GM19025 (cell line): ENCODE measurements around the gene RMP24.
"Not testable (repeated sequence)": the region's sequence is repeated elsewhere in the genome, so short reads cannot be mapped to it uniquely, and the experiment has no call there.

ENCODE experiments used
- ATAC-seq: cut with Tn5 transposase; IDR thresholded peaks from one replicate; pipeline ENCODE4 v1.9.1; 2021; ENCODE audit warnings: mild to moderate bottlenecking, low read depth, moderate library complexity; ENCODE audit not compliant: unreplicated experiment

RMP24 gene

DNA sequence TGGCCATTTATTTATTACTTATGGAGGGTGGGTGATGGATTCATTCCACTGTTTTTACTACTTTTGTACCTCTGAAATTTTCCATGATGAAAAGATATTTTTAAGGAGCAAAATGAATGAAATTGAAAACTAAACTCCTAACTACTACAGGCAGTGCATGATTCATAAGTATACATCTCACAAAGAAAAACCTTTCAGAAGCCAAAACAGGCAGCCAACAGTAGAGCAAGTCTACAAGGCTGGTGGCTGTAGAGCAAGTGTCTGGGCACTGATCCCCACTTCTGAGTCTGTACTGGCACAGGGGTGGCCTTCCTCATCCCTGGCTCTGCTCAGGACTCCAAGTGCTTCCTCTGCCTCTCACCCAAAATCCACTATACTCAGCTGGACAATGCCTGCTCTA is 8.2 kb upstream of the RMP24 start:
- ATAC-seq: no peak

DNA sequence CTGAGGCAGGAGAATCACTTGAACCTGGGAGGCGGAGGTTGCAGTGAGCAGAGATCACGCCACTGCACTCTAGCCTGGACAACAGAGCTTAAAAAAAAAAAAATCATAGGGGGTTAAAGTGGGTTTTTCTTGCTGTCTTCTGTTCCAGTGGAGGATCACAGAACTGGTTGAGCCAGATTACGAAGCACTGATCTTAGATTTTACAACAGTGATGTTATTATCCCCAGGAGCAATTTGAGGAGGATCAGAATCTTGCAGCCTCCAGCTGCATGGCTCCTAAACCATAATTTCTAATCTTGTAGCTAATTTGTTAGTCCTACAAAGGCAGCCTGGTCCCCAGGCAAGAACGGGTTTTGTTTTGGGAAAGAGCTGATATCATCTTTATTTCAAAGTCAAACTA is 4.6 kb upstream of the RMP24 start:
- not testable (repeated sequence) for ATAC-seq

DNA sequence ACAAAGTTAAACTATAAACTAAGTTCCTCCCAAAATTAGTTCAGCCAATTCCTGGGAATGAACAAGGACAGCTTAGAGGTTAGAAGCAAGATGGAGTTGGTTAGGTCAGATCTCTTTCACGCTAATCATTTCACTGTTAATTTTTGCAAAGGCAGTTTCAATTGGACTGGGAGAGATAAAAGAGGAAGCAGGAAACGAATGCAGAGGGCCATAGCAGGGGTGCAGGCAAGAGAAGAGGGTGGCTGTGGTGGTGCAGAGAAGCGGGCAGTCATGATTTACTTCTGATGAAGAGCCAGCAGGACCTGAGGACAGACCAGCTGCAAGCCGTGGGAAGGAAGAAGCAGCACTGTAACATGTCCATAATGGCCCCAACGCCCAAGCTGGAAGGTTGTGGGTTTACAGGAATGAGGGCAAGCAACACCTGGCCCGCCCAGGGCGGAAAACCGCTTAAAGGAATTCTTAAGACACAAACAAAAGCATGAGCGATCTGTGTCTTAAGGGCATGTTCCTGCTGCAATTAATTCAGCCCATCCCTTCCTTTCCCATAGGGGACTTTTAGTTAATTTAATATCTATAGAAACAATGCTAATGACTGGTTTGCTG is 4.1 kb upstream of the RMP24 start:
- no peak for ATAC-seq

DNA sequence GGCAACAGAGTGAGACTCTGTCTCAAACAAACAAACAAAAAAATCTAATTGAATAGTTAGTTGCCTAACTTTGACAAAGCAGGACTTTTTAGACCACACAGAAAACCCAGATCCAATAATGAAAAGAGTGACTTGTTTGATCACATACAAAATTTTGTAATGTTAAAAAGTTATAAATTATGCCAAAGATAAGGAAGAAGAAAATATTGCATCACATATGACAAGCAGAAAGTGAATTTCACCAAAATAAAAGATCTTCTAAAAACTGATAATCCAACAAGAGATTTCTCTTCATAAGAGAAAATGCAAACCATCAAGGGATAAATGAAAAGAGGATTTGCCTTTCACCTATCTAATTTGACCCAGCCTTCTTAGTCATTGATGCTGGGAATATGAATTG is 2.8 kb upstream of the RMP24 start:
- no peak for ATAC-seq

DNA sequence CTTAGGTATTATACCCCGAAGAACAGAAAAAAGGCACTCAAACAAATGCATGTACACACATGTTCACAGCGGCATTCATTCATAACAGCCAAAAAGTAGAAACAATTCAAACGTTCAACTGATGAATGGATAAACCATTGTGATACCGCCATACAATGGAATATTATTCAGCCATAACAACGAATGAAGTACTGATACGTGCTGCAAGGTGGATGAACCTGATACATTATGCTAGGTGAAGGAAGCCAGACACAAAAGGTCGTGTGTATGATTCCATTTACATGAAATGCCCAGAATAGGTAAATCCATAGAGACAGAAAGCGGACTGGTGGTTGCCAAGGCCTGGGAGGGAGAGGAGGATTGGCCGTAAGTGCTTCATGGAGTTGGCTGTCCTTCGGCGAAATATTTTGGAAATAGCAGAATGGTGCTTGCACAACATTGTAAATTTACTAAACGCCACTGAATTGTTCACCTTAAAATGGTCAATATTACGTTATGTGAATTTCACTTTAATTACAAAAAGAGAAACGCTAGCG is 750 bp upstream of the RMP24 start:
- peak; percentile 7 for ATAC-seq

DNA sequence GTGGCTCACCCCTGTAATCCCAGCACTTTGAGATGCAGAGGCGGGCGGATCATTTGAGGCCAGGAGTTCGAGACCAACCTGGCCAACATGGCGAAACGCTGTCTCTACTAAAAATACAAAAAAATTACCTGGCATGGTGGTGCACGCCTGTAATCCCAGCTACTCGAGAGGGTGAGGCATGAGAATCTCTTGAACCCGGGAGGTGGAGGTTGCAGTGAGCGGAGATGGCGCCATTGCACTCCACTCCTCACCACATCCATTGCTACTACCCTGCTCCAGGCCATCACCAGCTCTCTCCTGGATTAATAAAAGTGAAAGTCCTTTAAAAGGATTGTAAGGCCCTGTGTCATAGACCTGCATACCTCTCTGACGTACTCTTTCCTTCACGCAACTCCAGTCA is 1.2 kb downstream of the RMP24 start:
- ATAC-seq: no peak

DNA sequence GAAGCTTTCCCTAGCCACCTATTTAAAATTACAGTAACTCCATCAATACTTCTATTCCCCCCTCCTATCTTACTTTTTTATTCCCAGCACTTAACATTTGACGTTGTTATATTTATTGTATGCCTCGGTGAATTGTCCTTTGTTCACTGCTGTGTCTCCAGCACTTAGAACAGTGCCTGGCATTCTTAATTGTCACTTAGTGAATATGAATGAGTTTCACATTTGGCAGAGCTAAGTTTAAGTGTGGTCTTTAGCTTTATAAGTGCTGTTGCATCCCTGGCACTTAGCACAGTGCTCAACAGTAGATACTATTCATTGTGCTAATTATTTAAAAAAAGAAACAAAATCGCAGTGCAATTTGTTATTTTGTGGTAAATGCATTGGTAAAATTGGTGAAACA is 1.7 kb downstream of the RMP24 start:
- ATAC-seq: no peak

DNA sequence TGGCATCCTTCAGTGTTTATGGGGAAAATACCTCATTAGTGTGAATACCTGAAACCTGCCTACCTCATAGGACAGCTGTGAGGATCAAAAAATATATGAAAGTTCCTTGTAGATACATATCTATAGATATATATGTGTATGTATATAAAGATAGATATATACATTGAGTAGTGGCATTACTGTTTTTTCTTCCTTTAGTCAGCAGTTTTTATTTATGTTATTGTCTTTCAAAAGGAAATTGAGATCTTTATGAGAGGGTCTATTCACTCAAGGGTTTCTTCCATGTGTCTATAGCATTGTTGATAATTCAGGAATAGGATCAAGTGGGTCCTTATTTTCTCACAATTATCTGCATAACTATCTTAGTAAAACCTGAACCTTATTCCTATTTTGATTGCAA is 6.6 kb downstream of the RMP24 start:
- ATAC-seq: no peak

DNA sequence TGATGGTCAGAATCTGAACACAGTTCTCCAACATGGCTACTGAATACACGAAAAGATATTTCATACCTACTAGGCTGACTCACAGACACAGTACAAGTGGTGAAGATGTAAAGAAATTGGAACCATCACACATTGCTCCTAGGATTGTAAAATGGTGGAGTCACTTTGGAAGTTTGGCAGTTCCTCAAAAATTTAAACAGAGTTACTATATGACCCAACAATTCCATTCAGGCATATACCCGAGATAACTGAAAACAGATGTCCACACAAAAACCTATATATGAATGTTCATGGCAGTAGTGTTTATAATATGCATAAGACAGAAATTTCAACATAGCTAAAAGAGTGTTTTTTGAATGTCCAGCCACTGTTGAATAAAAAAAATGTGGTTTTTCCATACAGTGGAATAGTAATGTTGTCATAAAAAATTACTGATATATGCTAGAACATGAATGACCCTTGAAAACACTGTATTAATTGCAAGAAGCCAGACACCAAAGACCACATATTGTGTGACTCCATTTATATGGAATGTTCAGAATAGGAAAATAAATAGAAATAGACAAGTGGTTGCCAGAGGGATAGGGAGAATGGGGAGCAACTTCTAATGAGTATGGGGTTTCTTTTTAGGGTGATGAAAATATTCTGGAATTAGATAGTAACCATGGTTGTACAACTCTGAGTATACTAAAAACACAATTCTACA is 10.1 kb downstream of the RMP24 start:
- no peak for ATAC-seq

DNA sequence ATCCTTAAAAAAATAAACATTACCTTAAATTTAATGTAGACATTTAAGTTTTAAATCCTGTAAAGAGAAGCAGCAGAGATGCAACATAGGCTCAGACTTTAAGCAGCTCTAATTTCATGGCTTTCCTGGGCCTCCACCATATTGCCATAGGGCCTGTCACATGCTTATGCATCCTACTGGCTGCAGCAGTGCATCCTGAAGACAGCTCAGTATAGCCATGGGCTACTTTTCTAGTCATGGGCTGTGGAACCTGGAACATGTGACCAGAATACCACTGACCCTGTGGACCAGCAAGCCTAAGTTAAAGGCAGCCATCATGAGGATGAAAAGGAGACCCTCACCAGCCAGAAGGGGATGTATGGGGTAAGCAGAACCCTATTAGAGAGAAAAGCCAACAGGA is 10.7 kb downstream of the RMP24 start:
- no peak for ATAC-seq

DNA sequence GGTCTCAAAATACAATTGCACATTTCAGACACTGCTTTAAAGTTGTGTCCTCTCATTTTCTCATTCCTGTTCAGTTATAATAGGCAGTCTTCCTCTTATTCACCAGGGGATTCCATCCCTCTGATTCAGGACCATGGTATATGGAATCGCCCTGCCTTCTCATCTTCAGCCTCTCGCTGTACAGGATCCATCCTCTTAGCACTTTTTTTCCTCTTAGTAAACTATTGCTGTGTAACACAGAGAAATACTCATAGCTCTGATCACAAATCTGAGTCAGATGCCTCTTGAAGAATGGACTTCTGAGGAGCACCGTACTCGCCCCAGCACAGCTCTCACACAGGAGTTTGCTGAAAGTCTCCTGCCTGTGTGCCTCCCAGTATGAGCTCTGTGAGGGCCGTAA is 11.3 kb downstream of the RMP24 start:
- no peak for ATAC-seq

DNA sequence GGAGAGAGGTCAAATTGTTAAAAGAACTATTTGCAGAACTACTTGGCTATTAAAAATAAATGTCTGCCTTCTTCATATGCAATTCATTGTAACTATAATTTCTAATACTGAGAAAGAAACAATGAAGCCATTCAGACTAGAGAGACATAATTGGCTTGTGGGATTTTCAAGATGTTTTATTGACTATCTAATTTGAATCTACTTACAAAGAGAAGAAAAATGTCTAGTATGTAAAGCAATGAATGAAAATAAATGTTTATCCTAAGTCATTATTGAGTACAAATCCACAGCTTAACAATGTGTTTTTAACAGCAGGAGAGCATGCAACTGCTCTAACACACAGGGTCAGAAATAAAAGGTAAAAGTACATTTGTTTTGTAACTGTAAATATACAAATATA is 19.2 kb downstream of the RMP24 start:
- no peak for ATAC-seq

DNA sequence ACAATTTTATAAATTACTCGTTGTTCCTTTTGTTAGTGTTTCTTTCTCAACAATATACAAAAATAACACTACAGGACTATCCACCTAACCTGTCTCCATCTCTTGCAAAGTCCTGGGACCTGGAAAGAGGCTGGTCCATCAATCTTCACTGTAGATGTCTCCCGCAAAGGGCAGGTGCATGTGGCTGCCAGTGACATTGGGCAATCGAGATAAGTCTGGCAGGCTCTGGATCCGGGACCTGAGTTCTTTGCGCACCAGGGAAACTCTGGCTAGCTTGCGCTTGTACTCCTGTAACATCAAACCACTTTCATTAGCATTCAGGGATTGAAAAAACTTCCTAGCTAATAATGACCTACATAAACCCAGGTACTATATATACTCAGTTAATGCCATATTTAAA is 20.5 kb downstream of the RMP24 start:
- ATAC-seq: no peak

DNA sequence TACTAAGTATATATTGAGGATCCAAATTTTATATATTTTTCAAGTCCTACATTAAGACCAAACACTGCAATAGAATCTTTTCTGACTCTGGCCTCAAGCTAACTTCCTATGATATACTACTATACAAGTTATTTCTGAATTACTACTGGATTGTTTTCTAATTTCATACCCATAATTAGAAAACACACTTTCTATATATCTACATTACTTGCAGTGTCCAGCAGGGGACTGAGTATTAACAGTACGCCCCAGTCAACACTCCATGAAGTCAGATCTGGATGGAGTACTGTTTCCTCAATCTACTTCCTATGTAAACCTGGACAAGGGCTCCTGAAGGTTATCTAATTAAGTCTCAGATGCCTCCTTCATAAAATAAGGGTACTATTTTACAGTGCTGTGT is 26.5 kb downstream of the RMP24 start:
- no peak for ATAC-seq

DNA sequence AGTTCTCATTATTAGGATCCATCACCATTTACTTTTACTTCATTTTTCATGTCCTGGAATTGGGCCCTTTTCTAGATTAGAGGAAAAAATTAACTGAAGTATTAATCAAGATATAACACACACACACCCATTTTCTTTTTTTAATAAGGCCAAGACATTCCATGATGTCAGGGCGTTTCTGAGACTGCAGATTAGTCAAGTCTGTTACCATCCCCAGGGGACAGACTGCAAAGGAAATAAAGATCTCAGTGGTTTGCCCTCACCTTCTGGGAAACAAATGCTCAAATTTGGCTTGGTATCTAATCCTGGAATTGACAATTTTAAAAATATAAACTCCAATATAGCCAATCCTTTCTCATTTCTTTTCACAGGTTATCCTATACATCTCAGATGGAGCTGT is 27.4 kb downstream of the RMP24 start:
- no peak for ATAC-seq

DNA sequence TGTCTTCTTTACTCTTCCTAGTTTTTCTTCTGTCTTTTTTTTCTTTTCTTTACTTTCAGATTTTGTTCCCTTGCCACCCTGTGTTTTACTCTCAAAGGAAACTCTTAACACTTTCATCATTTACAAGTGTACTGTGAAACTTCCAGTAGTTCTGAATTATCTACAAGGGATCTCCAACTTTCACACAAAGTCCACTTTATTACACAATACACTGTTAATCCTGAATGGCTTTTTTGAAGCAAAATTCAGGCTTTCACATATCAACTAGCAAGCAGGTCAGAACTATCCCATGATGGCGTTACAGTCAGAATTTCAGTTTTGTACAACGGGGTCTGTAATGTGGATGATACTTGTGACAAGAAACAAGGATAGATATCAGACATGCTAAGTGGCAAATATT is 34.5 kb downstream of the RMP24 start:
- ATAC-seq: no peak

DNA sequence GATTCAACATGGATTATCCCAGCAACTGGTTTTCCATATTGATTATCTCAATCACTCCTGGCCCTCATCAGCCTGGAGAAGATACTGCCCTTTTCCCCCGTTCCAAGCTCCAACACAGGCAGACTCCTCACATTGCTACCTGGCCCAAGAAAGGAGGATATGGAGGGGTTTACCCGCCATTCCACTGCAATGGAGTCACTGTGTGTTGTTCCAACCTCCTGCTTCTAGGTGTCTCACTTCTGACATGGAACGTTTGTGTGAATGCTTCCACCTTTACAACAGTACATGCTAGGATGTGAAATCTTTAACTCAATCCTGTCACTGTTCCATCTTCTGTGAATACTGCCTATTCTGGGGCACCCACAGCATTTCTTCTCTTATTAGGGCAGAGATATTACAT is 36.7 kb downstream of the RMP24 start:
- ATAC-seq: no peak

DNA sequence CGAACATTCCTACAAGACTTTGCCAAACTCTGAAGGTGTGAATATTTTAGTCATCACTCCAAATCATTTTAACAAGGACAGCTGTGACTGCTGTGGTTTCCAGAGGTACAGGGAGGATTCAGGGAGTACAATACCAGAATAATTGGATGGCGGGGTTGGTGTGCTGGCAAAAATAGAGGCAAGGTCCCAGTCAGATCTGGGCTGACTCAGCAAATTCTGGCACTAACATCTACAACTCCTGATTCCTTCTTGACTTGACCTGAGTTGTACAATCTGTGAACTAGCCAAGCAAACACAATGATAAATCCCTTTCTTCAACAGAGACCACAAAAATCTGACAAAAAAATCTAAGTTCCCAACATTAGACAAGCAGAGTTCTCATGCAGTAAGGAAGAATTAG is 40.4 kb downstream of the RMP24 start:
- ATAC-seq: no peak

DNA sequence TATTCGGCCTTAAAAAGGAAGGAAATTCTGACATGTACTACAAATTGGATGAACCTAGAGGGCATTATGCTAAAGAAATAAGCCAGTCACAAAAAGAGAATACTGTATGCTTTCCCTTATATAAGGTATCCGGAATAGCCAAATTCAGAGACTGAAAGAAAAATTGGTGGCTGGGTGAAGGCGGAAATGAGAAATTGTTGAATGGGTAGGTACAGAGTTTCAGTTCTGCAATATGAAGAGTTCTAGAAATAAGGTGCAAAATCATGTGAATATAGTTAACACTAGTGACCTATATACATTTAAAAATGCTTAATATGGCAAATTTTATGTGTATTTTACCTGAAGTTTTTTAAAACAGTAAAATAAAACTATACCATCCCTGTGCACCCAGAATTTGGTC is 43.1 kb downstream of the RMP24 start:
- ATAC-seq: peak; percentile 88

DNA sequence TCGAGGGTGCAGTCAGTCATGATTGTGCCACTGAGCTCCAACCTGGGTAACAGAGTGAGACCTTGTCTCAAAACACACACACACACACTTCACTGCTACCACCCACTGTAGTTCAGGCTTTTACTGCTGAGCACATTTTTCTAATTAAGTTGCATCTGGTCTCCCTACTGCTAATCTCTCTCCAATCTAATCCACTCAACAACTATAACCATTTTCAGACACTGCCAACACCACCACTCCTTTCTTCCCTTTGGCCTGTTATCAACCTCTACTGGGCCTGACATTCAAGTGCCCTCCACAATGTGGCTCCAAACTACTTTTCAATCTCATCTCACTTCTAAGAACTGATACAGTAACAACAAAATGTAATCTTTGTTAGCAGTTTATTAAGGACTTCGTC is 44.8 kb downstream of the RMP24 start:
- ATAC-seq: no peak

DNA sequence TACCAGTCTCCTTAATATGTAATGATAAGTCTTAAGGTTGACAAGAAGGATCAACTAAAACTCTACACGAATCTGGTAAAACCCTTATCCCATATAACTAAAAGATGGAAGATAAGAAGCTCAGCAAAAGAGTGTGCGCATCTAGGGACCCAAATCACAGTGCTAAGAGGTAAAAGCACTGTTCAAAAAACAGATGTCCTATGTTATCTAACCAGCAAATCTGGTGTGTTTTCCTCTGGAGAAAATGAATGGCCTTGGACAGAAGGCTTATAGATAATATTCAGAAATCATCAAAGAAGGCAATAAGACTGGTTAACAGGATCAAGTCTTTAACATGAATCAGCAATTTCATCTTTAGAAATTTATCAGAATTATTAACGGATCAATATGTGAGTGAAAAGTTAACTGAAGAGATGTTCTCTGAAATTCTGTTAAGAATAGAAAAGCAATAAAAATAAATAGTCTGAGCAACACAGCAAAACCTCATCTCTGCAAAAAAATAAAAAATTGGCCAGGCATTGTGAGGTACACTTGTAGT is 47.8 kb downstream of the RMP24 start:
- ATAC-seq: no peak

DNA sequence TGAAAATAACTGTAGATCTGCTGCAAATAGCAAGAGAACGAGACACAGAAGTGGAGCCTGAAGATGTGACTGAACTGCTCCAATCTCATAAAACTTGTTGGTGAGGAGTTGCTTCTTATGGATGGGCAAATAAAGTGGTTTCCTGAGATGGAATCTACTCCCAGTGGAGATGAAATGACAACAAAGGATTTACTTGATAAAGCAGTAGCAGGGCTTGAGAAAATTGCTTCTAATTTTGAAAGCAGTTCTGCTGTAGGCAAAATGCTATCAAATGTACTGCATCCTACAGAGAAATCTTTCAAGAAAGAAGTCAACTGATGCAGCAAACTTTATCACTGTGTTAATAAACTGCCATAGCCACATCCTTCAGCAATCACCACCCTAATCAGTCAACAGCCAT is 50.9 kb downstream of the RMP24 start:
- ATAC-seq: no peak
